ENCODE measurements around the gene KCTD4. TPM values are rescaled to one million over a fixed set of nuclear protein-coding genes. Genes with fewer than 3 reads are reported as not detected.

The KCTD4 gene
- polyA plus RNA-seq, 1 donor from 2014 or later: 1.2 TPM

DNA sequence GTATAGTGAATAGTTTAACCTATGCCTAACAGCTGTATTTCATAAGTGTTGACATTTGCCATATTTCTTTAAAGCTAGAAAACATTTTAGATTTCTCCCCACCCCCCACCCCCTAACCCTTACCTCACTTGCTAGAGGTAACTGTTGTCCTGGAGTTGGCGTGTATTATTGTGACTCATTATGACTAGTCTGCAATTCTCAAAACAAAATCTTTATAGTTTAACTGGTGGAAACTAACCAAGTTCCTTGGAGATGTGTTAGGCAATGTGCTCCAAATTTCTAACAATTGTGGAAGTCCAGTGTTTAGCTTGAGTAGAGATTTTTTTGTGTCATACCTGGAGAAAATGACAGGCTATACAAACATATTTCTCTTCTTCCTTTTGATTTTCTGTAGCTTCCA lies 38.0 kb downstream of the KCTD4 start:
- no peaks in the 10 kb centered on the region for H3K27me3 ChIP-seq (ENCODE audit: insufficient read depth, low read depth, low read length)
- no peaks in the 10 kb centered on the region for H3K36me3 ChIP-seq (ENCODE audit: insufficient read depth, low read length)
- no peak overlapping the region for H3K4me3 ChIP-seq (ENCODE audit: low read length)
- H3K9me3 ChIP-seq (ENCODE audit: low read length): no peaks in the 10 kb centered on the region
- H3F3A ChIP-seq (ENCODE audit: insufficient read depth, low read length, poor library complexity, severe bottlenecking): no peaks in the 10 kb centered on the region
- H3K27ac ChIP-seq (ENCODE audit: low read length): no peak overlapping the region
- no peaks in the 10 kb centered on the region for H3K79me2 ChIP-seq (replicated peaks; ENCODE audit: insufficient read depth, low read length)
- H3K9ac ChIP-seq (ENCODE audit: low read length): no peak overlapping the region
- TF ChIP-seq, protein P1, sequence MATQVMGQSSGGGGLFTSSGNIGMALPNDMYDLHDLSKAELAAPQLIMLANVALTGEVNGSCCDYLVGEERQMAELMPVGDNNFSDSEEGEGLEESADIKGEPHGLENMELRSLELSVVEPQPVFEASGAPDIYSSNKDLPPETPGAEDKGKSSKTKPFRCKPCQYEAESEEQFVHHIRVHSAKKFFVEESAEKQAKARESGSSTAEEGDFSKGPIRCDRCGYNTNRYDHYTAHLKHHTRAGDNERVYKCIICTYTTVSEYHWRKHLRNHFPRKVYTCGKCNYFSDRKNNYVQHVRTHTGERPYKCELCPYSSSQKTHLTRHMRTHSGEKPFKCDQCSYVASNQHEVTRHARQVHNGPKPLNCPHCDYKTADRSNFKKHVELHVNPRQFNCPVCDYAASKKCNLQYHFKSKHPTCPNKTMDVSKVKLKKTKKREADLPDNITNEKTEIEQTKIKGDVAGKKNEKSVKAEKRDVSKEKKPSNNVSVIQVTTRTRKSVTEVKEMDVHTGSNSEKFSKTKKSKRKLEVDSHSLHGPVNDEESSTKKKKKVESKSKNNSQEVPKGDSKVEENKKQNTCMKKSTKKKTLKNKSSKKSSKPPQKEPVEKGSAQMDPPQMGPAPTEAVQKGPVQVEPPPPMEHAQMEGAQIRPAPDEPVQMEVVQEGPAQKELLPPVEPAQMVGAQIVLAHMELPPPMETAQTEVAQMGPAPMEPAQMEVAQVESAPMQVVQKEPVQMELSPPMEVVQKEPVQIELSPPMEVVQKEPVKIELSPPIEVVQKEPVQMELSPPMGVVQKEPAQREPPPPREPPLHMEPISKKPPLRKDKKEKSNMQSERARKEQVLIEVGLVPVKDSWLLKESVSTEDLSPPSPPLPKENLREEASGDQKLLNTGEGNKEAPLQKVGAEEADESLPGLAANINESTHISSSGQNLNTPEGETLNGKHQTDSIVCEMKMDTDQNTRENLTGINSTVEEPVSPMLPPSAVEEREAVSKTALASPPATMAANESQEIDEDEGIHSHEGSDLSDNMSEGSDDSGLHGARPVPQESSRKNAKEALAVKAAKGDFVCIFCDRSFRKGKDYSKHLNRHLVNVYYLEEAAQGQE (IDR thresholded peaks at IDR 0.05; ENCODE audit: borderline replicate concordance): no peak
- TF ChIP-seq EP300 (conservative IDR thresholded peaks at IDR 0.05; ENCODE audit: poor library complexity, severe bottlenecking): no peak
- no peak overlapping the region for H3K4me2 ChIP-seq (ENCODE audit: low read length)
- no peaks in the 10 kb centered on the region for H4K20me1 ChIP-seq (ENCODE audit: insufficient read depth)
- no peak overlapping the region for H2AFZ ChIP-seq (ENCODE audit: low read depth, low read length)
- no peaks in the 10 kb centered on the region for H3K9me2 ChIP-seq (ENCODE audit: insufficient read depth, low read length)

- H3K79me2 ChIP-seq (replicated peaks; ENCODE audit: insufficient read depth, low read length): no peaks in the 10 kb centered on the region
- no peaks in the 10 kb centered on the region for H3K36me3 ChIP-seq (ENCODE audit: insufficient read depth, low read length)
- no peak overlapping the region for H3K4me3 ChIP-seq (ENCODE audit: low read length)
- H4K20me1 ChIP-seq (ENCODE audit: insufficient read depth): no peaks in the 10 kb centered on the region
- TF ChIP-seq SMC3 (conservative IDR thresholded peaks at IDR 0.05; ENCODE audit: poor library complexity): no peak
- TF ChIP-seq, protein P1 (IDR thresholded peaks at IDR 0.05; ENCODE audit: borderline replicate concordance): no peak
- TF ChIP-seq TAF1 (IDR thresholded peaks at IDR 0.05; ENCODE audit: low read depth): no peak
- no peak for TF ChIP-seq RAD21 (conservative IDR thresholded peaks at IDR 0.05)
- H3K27me3 ChIP-seq (ENCODE audit: insufficient read depth, low read depth, low read length): no peaks in the 10 kb centered on the region
- H3K9me2 ChIP-seq (ENCODE audit: insufficient read depth, low read length): no peaks in the 10 kb centered on the region
- no peak overlapping the region for H3K27ac ChIP-seq (ENCODE audit: low read length)
- H3K9me3 ChIP-seq (ENCODE audit: low read length): no peaks in the 10 kb centered on the region
- no peak overlapping the region for H3K9ac ChIP-seq (ENCODE audit: low read length)
- H2AFZ ChIP-seq (ENCODE audit: low read depth, low read length): no peak overlapping the region
- H3K4me2 ChIP-seq (ENCODE audit: low read length): no peak overlapping the region
- H3F3A ChIP-seq (ENCODE audit: insufficient read depth, low read length, poor library complexity, severe bottlenecking): no peaks in the 10 kb centered on the region
Observed at GRCh38 chr13:45162194-45162593, 38.7 kb downstream of the KCTD4 start.

GRCh38 chr13:45156565-45157361 lies 44.1 kb downstream of the KCTD4 start:
- Histone ChIP-seq H3K9me3 (ENCODE audit: low read length) (no peaks in the 10 kb centered on the region), H3K9ac (ENCODE audit: low read length) (no peak overlapping the region), H3K27me3 (ENCODE audit: insufficient read depth, low read depth, low read length) (no peaks in the 10 kb centered on the region), H3F3A (ENCODE audit: insufficient read depth, low read length, poor library complexity, severe bottlenecking) (no peaks in the 10 kb centered on the region), H3K36me3 (ENCODE audit: insufficient read depth, low read length) (no peaks in the 10 kb centered on the region), H3K9me2 (ENCODE audit: insufficient read depth, low read length) (no peaks in the 10 kb centered on the region), H3K4me3 (ENCODE audit: low read length) (no peak overlapping the region), H4K20me1 (ENCODE audit: insufficient read depth) (no peaks in the 10 kb centered on the region), H2AFZ (ENCODE audit: low read depth, low read length) (no peak overlapping the region), H3K79me2 (replicated peaks; ENCODE audit: insufficient read depth, low read length) (no peaks in the 10 kb centered on the region), H3K27ac (ENCODE audit: low read length) (no peak overlapping the region), H3K4me2 (ENCODE audit: low read length) (no peak overlapping the region)
- TF ChIP-seq TAF1 (IDR thresholded peaks at IDR 0.05; ENCODE audit: low read depth): no peak
- TF ChIP-seq, protein P1 (IDR thresholded peaks at IDR 0.05; ENCODE audit: borderline replicate concordance): no peak
- TF ChIP-seq MXI1 (conservative IDR thresholded peaks at IDR 0.05; ENCODE audit: poor library complexity, severe bottlenecking): no peak
- no peak for TF ChIP-seq POLR2AphosphoS5 (IDR thresholded peaks at IDR 0.05)
- TF ChIP-seq EZH2 (IDR thresholded peaks at IDR 0.05; ENCODE audit: borderline replicate concordance, insufficient read depth, low read length, poor library complexity, severe bottlenecking): no peak
- TF ChIP-seq EP300 (conservative IDR thresholded peaks at IDR 0.05; ENCODE audit: poor library complexity, severe bottlenecking): no peak
- no peak for TF ChIP-seq RAD21 (conservative IDR thresholded peaks at IDR 0.05)
